Activated naive CD8-positive, alpha-beta T cell treated with anti-CD3 and anti-CD28 coated beads for 36 hours (primary cell): Measurements from ENCODE around the gene ZNF234. TPM values are rescaled to one million over a fixed set of nuclear protein-coding genes. Genes with fewer than 3 reads are reported as not detected.

ENCODE experiments used
- DNase-seq: peaks from one replicate; pipeline ENCODE4 v3.0.0; 2021
- H3K27ac Mint-ChIP-seq: one replicate; pipeline ENCODE4 v1.8.0; 2022; ENCODE audit warnings: mild to moderate bottlenecking, moderate library complexity, mixed read lengths
- H3K27me3 Mint-ChIP-seq: one replicate; pipeline ENCODE4 v1.8.0; 2022; ENCODE audit warnings: mild to moderate bottlenecking, mixed read lengths
- H3K36me3 Mint-ChIP-seq: one replicate; pipeline ENCODE4 v1.8.0; 2021; ENCODE audit warnings: mild to moderate bottlenecking, mixed read lengths
- H3K4me1 Mint-ChIP-seq: one replicate; pipeline ENCODE4 v1.8.0; 2021; ENCODE audit warnings: mixed read lengths
- H3K4me3 Mint-ChIP-seq: one replicate; pipeline ENCODE4 v1.8.0; 2022; ENCODE audit warnings: mild to moderate bottlenecking, moderate library complexity, mixed read lengths
- H3K9me3 Mint-ChIP-seq: one replicate; pipeline ENCODE4 v1.8.0; 2022; ENCODE audit warnings: mixed read lengths
- total RNA-seq, 2 experiments: library from RNA; stranded (reverse); gene quantifications; one replicate each; pipeline ENCODE4 v1.2.3, GENCODE V29; 2021

ZNF234 gene
- total RNA-seq, 2 experiments from 2014 or later, result 6.9 to 7.0 TPM

GRCh38 chr19:44207126-44207803 lies 65.9 kb downstream of the ZNF234 start:
- peak overlapping the region; percentile 93 for H3K27ac Mint-ChIP-seq
- peaks cover 17% of the 10 kb centered on the region for H3K9me3 Mint-ChIP-seq

More at GRCh38 chr19:44207126-44207803, 65.9 kb downstream of the ZNF234 start:
- peak overlapping the region; percentile 90 for H3K4me3 Mint-ChIP-seq
- DNase-seq, result peak; percentile 77
- peaks cover 5% of the 10 kb centered on the region for H3K4me1 Mint-ChIP-seq
- peaks cover 19% of the 10 kb centered on the region for H3K36me3 Mint-ChIP-seq
- H3K27me3 Mint-ChIP-seq, result peaks cover 13% of the 10 kb centered on the region

Other genes with a start within 250 kb of the ZNF234 start
- gene ZNF45, start 206.3 kb upstream of the ZNF234 start, total RNA-seq, result 10 to 100 TPM; 11.9 to 12.2 TPM
- 1 to 10 TPM; 1.2 to 1.6 TPM for gene ZNF221, start 190.3 kb upstream of the ZNF234 start, total RNA-seq
- 1 to 10 TPM; 6.7 to 7.0 TPM for gene ZNF155, start 157.4 kb upstream of the ZNF234 start, total RNA-seq
- gene ZNF230, start 138.6 kb upstream of the ZNF234 start, total RNA-seq, result 1 to 10 TPM; 2.5 to 3.9 TPM
- gene ZNF222, start 116.2 kb upstream of the ZNF234 start, total RNA-seq, result 1 to 10 TPM; 2.5 to 3.5 TPM
- 1 to 10 TPM; 1.4 to 1.8 TPM for gene ZNF223, start 89.5 kb upstream of the ZNF234 start, total RNA-seq
- 1 to 10 TPM; 1.6 to 1.7 TPM for gene ZNF284, start 69.4 kb upstream of the ZNF234 start, total RNA-seq
- 10 to 100 TPM; 13.4 to 14.6 TPM for gene ZNF224, start 47.2 kb upstream of the ZNF234 start, total RNA-seq
- gene ZNF225, start 28.2 kb upstream of the ZNF234 start, total RNA-seq, result 1 to 10 TPM; 3.8 to 4.0 TPM
- gene ZNF226, start 23.5 kb downstream of the ZNF234 start, total RNA-seq, result 1 to 10 TPM; 6.5 to 7.4 TPM
- gene ZNF227, start 71.0 kb downstream of the ZNF234 start, total RNA-seq, result 10 to 100 TPM; 24.2 to 24.5 TPM
- gene ZNF233, start 118.3 kb downstream of the ZNF234 start, total RNA-seq, result under 1 TPM; 0.16 to 0.32 TPM
- gene ZNF235, start 163.5 kb downstream of the ZNF234 start, total RNA-seq, result 1 to 10 TPM; 3.8 to 4.7 TPM
- gene ZNF112, start 215.1 kb downstream of the ZNF234 start, total RNA-seq, result under 1 TPM; 0.44 to 0.62 TPM